Liver (tissue), 3 donors: ENCODE results near the gene TSSK1B.

Experiments used
- ATF3 ChIP-seq: IDR thresholded peaks from 2 replicates; pipeline ENCODE4 v1.6.1; 2016; ENCODE audit warnings: antibody characterized with exemption
- CTCF ChIP-seq: fragments of 150-350 bp; IDR thresholded peaks from 2 replicates; pipeline ENCODE4 v1.5.1; 2017; ENCODE audit warnings: improper control_type of control experiment, low read depth, low read length; ENCODE audit not compliant: missing input control
- EGR1 ChIP-seq, 2 donors: IDR thresholded peaks; 2 replicates each; pipeline ENCODE4 v1.6.1; 2016 to 2018; ENCODE audit warnings: antibody characterized with exemption in 2 of 2, low read depth in 2 of 2
- GABPA ChIP-seq, 2 donors: IDR thresholded peaks in 1 of 2; conservative IDR thresholded peaks in 1 of 2; 2 replicates each; pipeline ENCODE4 v1.6.1; 2016; ENCODE audit warnings: antibody characterized with exemption in 2 of 2, mild to moderate bottlenecking in 1 of 2, moderate library complexity in 1 of 2
- RAD21 ChIP-seq, 2 donors: IDR thresholded peaks; 2 replicates each; pipeline ENCODE4 v1.6.1; 2016; ENCODE audit warnings: antibody characterized with exemption in 2 of 2, mild to moderate bottlenecking in 2 of 2
- REST ChIP-seq: IDR thresholded peaks from 2 replicates; pipeline ENCODE4 v1.6.1; 2016; ENCODE audit warnings: antibody characterized with exemption, mild to moderate bottlenecking
- RXRA ChIP-seq, 2 donors: IDR thresholded peaks; 2 replicates each; pipeline ENCODE4 v1.6.1; 2017 to 2018; ENCODE audit warnings: antibody characterized with exemption in 2 of 2, mild to moderate bottlenecking in 1 of 2
- SP1 ChIP-seq: IDR thresholded peaks from 2 replicates; pipeline ENCODE4 v1.6.1; 2018; ENCODE audit warnings: antibody characterized with exemption, mild to moderate bottlenecking
- TAF1 ChIP-seq: conservative IDR thresholded peaks from 2 replicates; pipeline ENCODE4 v1.6.1; 2016; ENCODE audit warnings: antibody characterized with exemption, mild to moderate bottlenecking
- TF ChIP-seq, protein P1 (sequence below): IDR thresholded peaks from 2 replicates; pipeline ENCODE4 v1.6.1; 2016; ENCODE audit warnings: antibody characterized with exemption
- TF ChIP-seq, protein P2 (sequence below): IDR thresholded peaks from 2 replicates; pipeline ENCODE4 v1.6.1; 2016; ENCODE audit warnings: antibody characterized with exemption
- donor health status: healthy.
- donor health status: healthy.

DNA sequence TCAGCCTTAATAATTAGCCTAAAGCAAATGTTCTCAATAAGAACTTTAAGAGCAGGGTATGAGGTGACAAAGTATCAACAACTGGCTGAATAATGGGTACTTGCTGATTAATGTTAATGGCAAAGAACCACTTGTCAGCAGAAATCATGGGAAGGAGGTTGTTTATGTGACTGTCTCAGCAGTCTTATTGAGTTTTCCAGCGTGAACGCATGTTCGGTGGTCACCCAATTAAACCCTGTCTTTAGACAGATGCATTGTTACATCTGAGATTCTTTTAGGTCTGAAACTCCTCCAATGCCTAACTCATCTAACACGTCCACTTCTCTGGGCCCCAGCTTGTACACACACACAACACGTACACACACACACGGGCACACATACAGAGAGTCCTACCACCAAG is 18.2 kb upstream of the TSSK1B start:
- TF ChIP-seq RXRA (IDR thresholded peaks at IDR 0.05): no peak
- TF ChIP-seq EGR1 (IDR thresholded peaks at IDR 0.05; ENCODE audit: low read depth in 2 of 2): no peak
- no peak for TF ChIP-seq REST
- TF ChIP-seq CTCF: no peak
- TF ChIP-seq RAD21 (IDR thresholded peaks at IDR 0.05): no peak
- TF ChIP-seq SP1: no peak
- TF ChIP-seq, protein P1, sequence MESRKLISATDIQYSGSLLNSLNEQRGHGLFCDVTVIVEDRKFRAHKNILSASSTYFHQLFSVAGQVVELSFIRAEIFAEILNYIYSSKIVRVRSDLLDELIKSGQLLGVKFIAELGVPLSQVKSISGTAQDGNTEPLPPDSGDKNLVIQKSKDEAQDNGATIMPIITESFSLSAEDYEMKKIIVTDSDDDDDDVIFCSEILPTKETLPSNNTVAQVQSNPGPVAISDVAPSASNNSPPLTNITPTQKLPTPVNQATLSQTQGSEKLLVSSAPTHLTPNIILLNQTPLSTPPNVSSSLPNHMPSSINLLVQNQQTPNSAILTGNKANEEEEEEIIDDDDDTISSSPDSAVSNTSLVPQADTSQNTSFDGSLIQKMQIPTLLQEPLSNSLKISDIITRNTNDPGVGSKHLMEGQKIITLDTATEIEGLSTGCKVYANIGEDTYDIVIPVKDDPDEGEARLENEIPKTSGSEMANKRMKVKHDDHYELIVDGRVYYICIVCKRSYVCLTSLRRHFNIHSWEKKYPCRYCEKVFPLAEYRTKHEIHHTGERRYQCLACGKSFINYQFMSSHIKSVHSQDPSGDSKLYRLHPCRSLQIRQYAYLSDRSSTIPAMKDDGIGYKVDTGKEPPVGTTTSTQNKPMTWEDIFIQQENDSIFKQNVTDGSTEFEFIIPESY: no peak
- no peak for TF ChIP-seq GABPA (IDR thresholded peaks at IDR 0.05 in 1 of 2, conservative IDR thresholded peaks at IDR 0.05 in 1 of 2)
- no peak for TF ChIP-seq TAF1
- TF ChIP-seq, protein P2, sequence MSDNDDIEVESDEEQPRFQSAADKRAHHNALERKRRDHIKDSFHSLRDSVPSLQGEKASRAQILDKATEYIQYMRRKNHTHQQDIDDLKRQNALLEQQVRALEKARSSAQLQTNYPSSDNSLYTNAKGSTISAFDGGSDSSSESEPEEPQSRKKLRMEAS: no peak
- TF ChIP-seq ATF3: no peak
